Heart right ventricle (tissue), 16 donors: ENCODE measurements around the gene DIP2C. TPM values are rescaled to one million over a fixed set of nuclear protein-coding genes. Genes with fewer than 3 reads are reported as not detected.

ENCODE experiments used
- ATAC-seq, 8 donors: fragments of 200-7000 bp; cut with Tn5 transposase; one replicate each; pipeline ENCODE4 v1.9.1; 2020; ENCODE audit warnings: mild to moderate bottlenecking in 8 of 8, moderate library complexity in 8 of 8, moderate number of reproducible peaks in 1 of 8
- DNase-seq, 2 donors: peaks; one replicate each; pipeline ENCODE4 v3.0.0-alpha.2; 2020
- H3K27ac ChIP-seq, 10 donors: fragments of 200-600 bp; sonication (generic) in 2 of 10; one replicate each; pipeline versions ENCODE4 v1.5.0 to v1.8.0; 2020 to 2022; ENCODE audit warnings: mild to moderate bottlenecking in 3 of 10
- H3K27me3 ChIP-seq, 7 donors: fragments of 200-600 bp; one replicate each; pipeline ENCODE4 v1.8.0; 2021 to 2022; ENCODE audit warnings: mild to moderate bottlenecking in 2 of 7
- H3K36me3 ChIP-seq, 9 donors: fragments of 200-600 bp; sonication (generic) in 1 of 9; one replicate each; pipeline versions ENCODE4 v1.5.0 to v1.8.0; 2020 to 2022; ENCODE audit warnings: mild to moderate bottlenecking in 2 of 9
- H3K4me1 ChIP-seq, 9 donors: fragments of 200-600 bp; sonication (generic) in 1 of 9; one replicate each; pipeline versions ENCODE4 v1.5.0 to v1.8.0; 2020 to 2022; ENCODE audit warnings: mild to moderate bottlenecking in 4 of 9
- H3K4me3 ChIP-seq, 10 donors: fragments of 200-600 bp; sonication (generic) in 2 of 10; one replicate each; pipeline versions ENCODE4 v1.5.0 to v1.8.0; 2020 to 2022; ENCODE audit warnings: mild to moderate bottlenecking in 7 of 10, moderate library complexity in 2 of 10
- H3K9me3 ChIP-seq, 11 donors: fragments of 200-600 bp in 10 of 11; sonication (generic) in 2 of 11; one replicate each; pipeline versions ENCODE4 v1.5.0 to v1.8.0; 2013 to 2022; ENCODE audit warnings: mild to moderate bottlenecking in 2 of 11, control low read depth in 1 of 11, moderate library complexity in 1 of 11
- whole genome bisulfite sequencing, 2 donors: extraction: QIAGEN DNeasy Blood & Tissue Kit; methylation state at CpG; one replicate each; pipeline ENCODE4 v1.1.7; 2013; ENCODE audit warnings: inconsistent platforms in 1 of 2; 5-methylcytosine and 5-hydroxymethylcytosine counted together
- intact Hi-C, 10 donors: fragments of 100-400 bp; cut with DNase I; formaldehyde crosslinking; loops; one replicate each; pipeline versions ENCODE4 v1.11.1 to v1.14.2; 2022
- polyA plus RNA-seq, 2 donors: library from polyadenylated mRNA; stranded (reverse); fragments of 200-250 nt; gene quantifications; one replicate each; pipeline ENCODE4 v1.2.3, GENCODE V29; 2013
- total RNA-seq, 10 donors: library from RNA; stranded (reverse); fragmentation: NEBNext Ultra II Directional in 3 of 10; extraction: Animal tissue kit (Norgen Biotek cat#: 25700) in 3 of 10; gene quantifications; one replicate each; pipeline versions ENCODE4 v1.2.1 to v1.2.4, GENCODE V29; 2021 to 2023
- TF ChIP-seq, protein P1 (sequence below), 9 donors: fragments of 200-600 bp; sonication (generic) in 2 of 9; IDR thresholded peaks; one replicate each; pipeline versions ENCODE4 v1.5.0 to v1.8.0; 2021 to 2022; ENCODE audit warnings: antibody characterized with exemption in 9 of 9, mild to moderate bottlenecking in 5 of 9, moderate library complexity in 1 of 9
- donor health status: Arrhythmogenic right ventricular cardiomyopathy.
- donor health status: ischemic (EF 13 %, LVEDD 7.1; RV severe dilation, severe dysfunction).
- donor health status: healthy with polysubstance abuse.
- donor health status: DM: no; HTN: yes; CAD: no.
- donor health status: DM: no; HTN: no; CAD: no.
- donor health status: ischemic (EF 25% LVEDD 6.9; RV normal size, moderate dysfunction).
- donor health status: ischemic (EF 25% LVEDD 5.7; RV mildly dilated, moderate dysfunction).
- donor health status: healthy.
- donor health status: DM: yes; HTN: yes; CAD: no.
- donor health status: Ischemic cardiomyopathy.
- donor health status: ischemic (EF 35%, LVEDD 5.7; RV mildly dilated, moderate dysfunction).
- donor health status: nonischemic (EF 11% LVEDD 7.7; RV severe dilation, severe dysfunction).
- donor health status: DM: yes; HTN: yes; CAD: no.
- donor health status: PGD.
- donor health status: ischemic (EF 29% LVEDD 5.4; RV normal size, mild dysfunction).
- donor health status: nonischemic (EF 23%, LVEDD 6.1; RV moderate dilation, normal function).

Gene DIP2C
- total and polyA plus RNA-seq, 12 donors, result 7.1 to 48.2 (median 33.7) TPM

DNA sequence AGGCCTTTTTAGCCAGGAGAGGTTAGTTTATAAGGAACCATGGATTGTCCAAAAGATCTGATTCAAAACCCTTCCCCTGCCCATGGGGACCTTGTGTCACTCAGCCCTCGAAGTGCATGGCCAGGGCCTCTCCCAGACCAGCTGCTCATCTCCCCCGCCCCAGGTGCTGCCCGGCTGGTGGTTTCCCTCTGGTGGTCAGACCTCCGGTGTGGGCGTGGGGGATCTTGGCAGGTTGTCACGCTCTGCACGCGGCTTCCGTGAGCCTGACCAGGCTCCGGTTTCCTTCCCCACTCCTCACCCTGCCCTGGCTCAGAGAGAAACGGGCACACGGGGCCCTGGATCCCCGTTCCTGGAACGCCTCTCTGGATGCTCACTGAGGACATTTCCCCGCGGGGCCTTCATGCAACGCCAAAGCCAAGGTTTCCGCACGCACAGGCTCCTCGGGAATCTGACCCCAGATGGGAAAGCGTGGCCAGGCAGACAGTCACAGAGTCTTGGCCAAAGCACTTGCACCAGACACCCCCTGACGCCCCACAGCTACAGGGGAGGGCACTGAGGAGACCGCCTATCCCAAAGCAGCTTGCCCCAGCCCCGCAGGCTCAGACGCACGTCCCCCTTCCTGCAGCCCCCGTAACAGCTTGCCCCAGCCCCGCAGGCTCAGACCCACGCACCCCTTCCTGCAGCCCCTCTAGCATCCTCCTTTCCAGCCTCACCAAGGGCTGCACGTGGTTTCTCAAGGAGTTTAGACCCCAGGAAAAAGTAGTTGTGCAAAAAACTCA, 7.8 kb upstream of the DIP2C start:
- intact Hi-C loops, result loop anchor here in 1 of 10 donors (10.0 kb wide), 1 partner anchor 192 kb away; no protein-coding TSS in a partner anchor
- DNase-seq, result no peak
- ATAC-seq, result no peak

DNA sequence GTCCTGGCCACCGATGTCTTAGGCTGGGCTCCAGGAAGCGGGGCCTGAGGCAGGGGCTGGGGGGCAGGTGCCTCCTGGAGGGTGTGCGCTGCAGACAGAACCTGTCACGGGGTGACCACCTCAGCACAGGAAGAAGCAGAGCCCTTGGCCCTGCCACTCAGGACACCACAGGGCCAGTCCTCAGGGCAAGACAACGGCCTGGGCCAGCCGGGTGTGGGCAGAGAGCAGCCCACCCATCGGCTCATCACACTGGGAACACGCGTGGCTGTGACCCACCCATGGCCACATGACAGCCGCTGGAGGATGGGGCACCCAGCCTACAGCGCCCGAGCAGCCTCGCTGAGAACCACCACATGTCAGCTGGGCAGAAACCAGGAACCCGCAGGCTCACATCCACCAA, 5.9 kb upstream of the DIP2C start:
- Histone ChIP-seq H3K4me3 (no peak overlapping the region), H3K9me3 (no peaks in the 10 kb centered on the region), H3K27ac (no peak overlapping the region), H3K27me3 (peaks cover 0 to 26% (median 21%) of the 10 kb centered on the region in 7 donors), H3K4me1 (peaks cover 0 to 6% (median 1%) of the 10 kb centered on the region in 9 donors), H3K36me3 (no peaks in the 10 kb centered on the region)
- TF ChIP-seq, protein P1, sequence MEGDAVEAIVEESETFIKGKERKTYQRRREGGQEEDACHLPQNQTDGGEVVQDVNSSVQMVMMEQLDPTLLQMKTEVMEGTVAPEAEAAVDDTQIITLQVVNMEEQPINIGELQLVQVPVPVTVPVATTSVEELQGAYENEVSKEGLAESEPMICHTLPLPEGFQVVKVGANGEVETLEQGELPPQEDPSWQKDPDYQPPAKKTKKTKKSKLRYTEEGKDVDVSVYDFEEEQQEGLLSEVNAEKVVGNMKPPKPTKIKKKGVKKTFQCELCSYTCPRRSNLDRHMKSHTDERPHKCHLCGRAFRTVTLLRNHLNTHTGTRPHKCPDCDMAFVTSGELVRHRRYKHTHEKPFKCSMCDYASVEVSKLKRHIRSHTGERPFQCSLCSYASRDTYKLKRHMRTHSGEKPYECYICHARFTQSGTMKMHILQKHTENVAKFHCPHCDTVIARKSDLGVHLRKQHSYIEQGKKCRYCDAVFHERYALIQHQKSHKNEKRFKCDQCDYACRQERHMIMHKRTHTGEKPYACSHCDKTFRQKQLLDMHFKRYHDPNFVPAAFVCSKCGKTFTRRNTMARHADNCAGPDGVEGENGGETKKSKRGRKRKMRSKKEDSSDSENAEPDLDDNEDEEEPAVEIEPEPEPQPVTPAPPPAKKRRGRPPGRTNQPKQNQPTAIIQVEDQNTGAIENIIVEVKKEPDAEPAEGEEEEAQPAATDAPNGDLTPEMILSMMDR (IDR thresholded peaks at IDR 0.05), result no peak
- 93 to 95% methylated on average over 14 of the region's 14 CpGs for WGBS, 2 donors
- ATAC-seq (peak in 1 of 8 donors; percentile 27), DNase-seq (no peak)
- intact Hi-C loops, result loop anchor here in 1 of 10 donors (10.0 kb wide), 1 partner anchor 191 kb away; no protein-coding TSS in a partner anchor

More for the DNA sequence above, 7.8 kb upstream of the DIP2C start:
- peaks cover 0 to 4% (median 0%) of the 10 kb centered on the region in 9 donors for H3K4me1 ChIP-seq
- H3K27me3 ChIP-seq, result peaks cover 0 to 29% (median 20%) of the 10 kb centered on the region in 7 donors
- H3K27ac ChIP-seq, result no peak overlapping the region
- 65 to 77% methylated on average over 30 of the region's 30 CpGs for WGBS, 2 donors
- no peaks in the 10 kb centered on the region for H3K36me3 ChIP-seq
- TF ChIP-seq, protein P1 (IDR thresholded peaks at IDR 0.05), result no peak
- H3K4me3 ChIP-seq, result no peak overlapping the region
- no peaks in the 10 kb centered on the region for H3K9me3 ChIP-seq

DNA sequence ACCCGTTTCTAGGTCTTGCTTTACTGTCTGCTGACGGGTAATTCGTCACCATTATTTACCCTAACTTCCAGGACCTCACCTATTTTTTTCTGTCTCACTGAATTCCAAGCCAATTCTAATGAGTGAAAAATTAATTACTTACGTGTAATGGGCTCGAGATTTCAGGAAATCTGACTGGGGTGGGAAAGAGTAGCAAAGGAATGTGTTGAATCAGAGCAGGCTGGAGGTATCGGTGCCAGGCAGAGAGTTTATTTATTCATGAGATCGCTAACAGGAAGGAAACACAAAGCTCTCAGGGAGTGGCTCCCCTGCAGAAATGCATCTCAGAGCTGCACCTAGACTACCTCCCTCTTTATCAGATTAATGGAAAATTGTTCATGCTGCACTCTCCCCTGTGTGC, 4.0 kb upstream of the DIP2C start:
- intact Hi-C loops, result loop anchor here in 2 of 10 donors (5.0 to 10.0 kb wide), 2 partner anchors 189 to 234 kb away; no protein-coding TSS in a partner anchor
- TF ChIP-seq, protein P1 (IDR thresholded peaks at IDR 0.05), result no peak
- H3K36me3 ChIP-seq, result no peaks in the 10 kb centered on the region
- no peaks in the 10 kb centered on the region for H3K9me3 ChIP-seq
- no peak overlapping the region for H3K4me3 ChIP-seq
- 46 to 54% methylated on average over 7 of the region's 7 CpGs for WGBS, 2 donors
- DNase-seq (no peak), ATAC-seq (no peak)
- peaks cover 0 to 9% (median 7%) of the 10 kb centered on the region in 9 donors for H3K4me1 ChIP-seq
- peaks cover 0 to 21% (median 12%) of the 10 kb centered on the region in 7 donors for H3K27me3 ChIP-seq
- H3K27ac ChIP-seq, result no peak overlapping the region

DNA sequence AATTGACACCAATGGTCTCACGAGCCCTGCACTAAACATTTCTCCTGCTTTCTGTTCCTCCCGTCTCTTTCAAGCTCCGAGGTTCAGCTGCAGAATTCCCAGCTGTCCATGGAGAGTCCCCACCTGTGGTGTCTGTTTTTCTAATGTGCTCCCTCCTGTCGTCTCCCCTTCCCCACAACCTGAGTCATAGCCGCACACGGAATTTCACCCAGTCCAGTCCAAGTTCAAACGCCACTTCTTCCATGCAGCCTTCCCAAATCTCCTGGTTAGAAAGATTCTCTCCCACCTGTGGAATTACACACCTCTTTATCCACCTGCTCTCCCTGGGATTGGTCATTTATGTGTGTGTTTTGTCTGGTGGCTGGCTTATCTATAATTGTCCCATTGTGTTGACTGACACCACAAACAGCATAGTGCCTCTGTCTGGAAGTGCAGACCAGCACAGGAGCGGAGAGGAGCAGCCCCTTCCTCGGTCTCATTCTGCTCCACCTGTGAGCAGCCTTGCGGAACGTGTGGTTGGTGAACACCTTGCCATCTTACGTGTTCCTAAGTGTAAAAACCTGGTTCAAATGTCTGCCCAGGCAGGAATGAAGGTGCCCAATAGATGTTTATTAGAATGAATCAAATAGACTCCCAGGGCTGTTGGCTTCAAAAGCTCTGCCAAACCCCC, 3.3 kb upstream of the DIP2C start:
- no peak overlapping the region for H3K4me3 ChIP-seq

More for the DNA sequence above, 3.3 kb upstream of the DIP2C start:
- WGBS, 2 donors, result 89 to 93% methylated on average over 12 of the region's 12 CpGs
- TF ChIP-seq, protein P1 (IDR thresholded peaks at IDR 0.05), result no peak
- Histone ChIP-seq H3K9me3 (no peaks in the 10 kb centered on the region), H3K4me1 (peaks cover 4 to 15% (median 12%) of the 10 kb centered on the region in 9 donors), H3K27ac (no peak overlapping the region), H3K27me3 (peaks cover 0 to 15% (median 10%) of the 10 kb centered on the region in 7 donors), H3K36me3 (no peaks in the 10 kb centered on the region)
- DNase-seq (no peak), ATAC-seq (no peak)
- intact Hi-C loops, result loop anchor here in 2 of 10 donors (5.0 to 10.0 kb wide), 2 partner anchors 188 to 234 kb away; no protein-coding TSS in a partner anchor
